GM19372 (cell line): ENCODE data around the gene ATXN2.
"Not testable (repeated sequence)": the region's sequence is repeated elsewhere in the genome, so short reads cannot be mapped to it uniquely, and the experiment has no call there.

ENCODE experiments used
- ATAC-seq: cut with Tn5 transposase; IDR thresholded peaks from one replicate; pipeline ENCODE4 v1.9.1; 2021; ENCODE audit warnings: mild to moderate bottlenecking, low read depth, moderate library complexity; ENCODE audit not compliant: unreplicated experiment

The ATXN2 gene

DNA sequence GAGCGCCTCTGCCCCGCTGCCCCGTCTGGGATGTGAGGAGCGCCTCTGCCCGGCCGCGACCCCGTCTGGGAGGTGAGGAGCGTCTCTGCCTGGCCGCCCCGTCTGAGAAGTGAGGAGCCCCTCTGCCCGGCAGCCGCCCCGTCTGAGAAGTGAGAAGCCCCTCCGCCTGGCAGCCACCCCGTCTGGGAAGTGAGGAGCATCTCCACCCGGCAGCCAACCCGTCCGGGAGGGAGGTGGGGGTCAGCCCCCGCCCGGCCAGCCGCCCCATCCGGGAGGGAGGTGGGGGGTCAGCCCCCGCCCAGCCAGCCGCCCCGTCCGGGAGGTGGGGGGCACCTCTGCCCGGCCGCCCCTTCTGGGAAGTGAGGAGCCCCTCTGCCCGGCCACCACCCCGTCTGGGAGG, 91.9 kb downstream of the ATXN2 start:
- ATAC-seq = not testable (repeated sequence)

DNA sequence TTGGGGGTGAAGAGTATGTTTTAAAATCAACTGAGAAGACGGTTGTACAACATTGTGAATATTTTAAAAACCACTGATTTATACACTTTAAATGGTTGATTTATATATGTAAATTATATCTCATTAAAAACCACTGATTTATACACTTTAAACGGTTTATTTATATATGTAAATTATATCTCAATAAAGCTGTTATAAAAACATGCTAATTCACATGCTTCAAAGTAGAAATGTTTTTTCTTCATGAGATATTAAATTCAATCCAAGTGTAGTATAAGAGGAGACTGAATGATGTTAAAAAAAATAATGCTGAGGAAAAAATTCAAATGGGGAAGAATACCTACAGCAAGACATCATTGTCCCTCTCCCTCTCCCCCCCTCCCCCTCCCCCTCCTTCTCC, 92.9 kb downstream of the ATXN2 start:
- ATAC-seq = no peak

DNA sequence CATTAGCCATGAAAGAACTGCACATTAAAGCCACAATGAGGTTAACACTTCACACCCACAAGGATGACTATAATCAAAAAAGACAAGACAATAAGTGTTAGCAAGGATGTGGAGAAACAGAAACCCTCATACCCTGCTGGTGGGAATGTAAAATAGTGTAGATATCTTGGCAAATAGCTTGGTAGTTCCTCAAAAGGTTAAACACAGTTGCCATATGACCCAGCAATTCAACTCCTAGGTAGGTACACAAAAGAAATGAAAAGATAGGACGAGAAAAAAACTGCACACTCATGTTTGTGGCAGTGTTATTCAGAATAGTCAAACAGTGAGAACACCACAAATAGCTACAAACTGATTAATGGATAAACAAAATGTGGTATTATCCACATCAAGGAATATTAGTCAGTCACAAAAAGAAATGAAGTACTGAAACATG, 93.5 kb downstream of the ATXN2 start:
- no peak for ATAC-seq

DNA sequence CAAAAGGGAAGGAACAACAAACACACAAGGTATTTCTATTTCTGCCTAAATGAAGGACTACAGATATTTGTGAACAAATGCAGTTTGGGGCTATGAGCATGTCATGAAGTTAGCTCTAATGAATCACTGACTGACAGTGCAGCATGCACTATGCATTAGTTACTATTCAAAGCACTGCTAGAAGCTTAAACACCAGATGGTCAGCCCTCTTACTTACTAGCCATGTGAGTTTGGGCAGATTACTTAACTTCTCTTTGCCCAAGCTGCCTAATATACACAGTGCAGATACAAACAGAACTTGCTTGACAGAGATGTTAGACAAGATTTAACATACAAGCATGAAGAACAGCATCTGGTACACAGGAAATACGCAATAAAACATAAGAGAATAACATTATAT, 96.0 kb downstream of the ATXN2 start:
- ATAC-seq = no peak

DNA sequence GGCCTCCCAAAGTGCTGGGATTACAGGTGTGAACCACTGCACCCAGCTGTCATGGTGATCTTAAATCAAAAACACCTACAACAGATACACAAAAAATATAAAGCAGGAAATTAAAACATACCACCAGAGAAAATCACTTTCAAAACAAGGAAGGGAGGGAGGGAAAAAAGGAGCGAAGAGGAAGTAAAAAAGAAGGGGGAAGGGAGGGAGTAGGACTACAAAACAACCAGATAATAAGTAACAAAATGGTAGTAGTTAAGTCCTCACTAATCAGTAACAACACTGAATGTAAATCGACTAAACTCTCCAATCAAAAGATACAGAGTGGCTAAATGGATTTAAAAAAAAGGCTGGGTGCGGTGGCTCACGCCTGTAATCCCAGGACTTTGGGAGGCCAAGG, 104.4 kb downstream of the ATXN2 start:
- no peak for ATAC-seq

DNA sequence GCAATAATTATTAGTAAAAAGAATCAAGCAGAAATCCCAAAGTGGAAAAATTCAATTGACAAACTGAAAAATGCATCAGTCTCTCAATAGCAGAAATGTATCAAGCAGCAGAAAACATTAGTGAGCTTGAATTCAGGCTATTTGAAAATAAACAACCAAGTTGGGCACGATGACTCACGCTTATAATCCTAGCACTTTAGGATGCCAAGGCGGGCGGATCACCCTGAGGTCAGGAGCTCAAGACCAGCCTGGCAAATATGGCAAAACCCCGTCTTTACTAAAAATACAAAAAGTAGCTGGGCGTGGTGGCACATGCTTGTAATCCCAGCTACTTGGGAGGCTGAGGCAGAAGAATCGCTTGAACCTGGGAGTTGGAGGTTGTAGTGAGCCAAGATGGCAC, 106.1 kb downstream of the ATXN2 start:
- not testable (repeated sequence) for ATAC-seq

DNA sequence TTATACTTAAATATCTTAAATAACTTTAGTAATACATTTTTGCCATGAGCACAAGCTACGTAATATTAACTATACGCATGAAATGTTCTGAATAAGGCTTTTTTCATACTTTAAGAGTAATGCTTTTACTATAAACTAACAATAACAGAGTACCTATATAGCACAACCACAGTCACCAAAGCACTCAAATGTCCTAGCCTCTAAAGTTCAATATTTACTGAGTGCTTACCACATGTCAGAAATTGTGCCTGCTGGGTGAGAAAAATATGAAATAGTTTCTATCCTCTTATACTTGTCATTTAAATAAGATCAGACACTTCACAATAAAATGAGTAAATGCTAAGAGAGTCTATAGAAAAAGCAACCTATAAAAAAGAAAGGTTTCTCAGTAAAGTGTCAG, 110.3 kb downstream of the ATXN2 start:
- no peak for ATAC-seq

DNA sequence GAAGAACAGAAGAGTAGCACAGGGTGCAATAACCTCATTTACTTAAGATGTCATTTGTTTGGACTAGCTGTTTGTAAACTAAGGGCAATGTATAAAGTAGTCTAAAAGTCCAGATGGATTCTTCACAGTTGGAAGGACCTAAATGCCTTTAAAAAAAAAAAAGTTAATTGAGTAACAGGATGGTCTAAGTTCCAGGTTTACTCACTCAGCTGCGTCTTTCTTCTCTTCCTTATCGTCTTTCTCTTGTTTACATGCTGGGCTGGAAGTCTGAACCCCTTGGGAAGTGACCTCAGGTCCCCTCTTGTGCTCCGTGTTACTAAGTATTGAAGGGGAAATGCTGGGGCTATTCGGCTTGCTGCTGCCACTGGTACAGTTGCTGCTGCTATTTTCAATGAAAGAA, 110.8 kb downstream of the ATXN2 start:
- ATAC-seq = no peak

DNA sequence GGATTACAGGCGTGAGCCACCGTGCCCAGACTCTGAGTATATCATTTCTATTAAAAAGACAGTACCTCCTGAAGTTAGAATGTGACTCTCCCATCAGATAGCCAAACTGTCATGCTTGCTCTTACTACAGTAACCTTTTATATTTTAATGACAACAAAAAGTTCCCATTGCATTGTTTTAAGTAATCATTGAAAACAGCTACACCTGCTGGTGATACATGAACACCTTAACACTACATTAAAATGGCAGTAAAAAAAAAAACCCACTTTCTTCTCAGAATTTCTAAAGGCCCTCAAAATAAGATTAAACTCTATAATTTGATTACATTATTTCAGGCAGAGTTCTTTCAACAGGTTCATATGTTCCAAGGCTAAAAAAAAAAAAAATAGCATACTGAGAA, 116.7 kb downstream of the ATXN2 start:
- no peak for ATAC-seq

DNA sequence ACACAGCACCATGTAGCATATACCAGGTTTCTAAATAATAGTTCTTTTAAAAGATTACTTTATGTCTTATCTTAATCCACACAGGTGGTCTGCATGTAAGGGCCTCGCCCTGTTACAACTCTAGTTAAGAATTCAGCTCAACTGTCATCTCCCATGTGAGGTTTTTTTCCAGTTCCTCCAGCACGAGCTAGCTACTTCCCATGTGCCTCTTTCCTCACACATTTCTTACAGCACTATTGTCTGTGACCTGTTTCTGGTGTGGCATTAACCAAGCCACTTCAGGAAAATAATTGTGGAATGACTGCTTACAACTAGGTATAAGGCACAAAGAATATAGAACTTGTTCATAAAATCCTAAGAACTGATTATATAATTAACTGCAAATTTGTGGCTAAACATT, 127.9 kb downstream of the ATXN2 start:
- ATAC-seq = no peak

DNA sequence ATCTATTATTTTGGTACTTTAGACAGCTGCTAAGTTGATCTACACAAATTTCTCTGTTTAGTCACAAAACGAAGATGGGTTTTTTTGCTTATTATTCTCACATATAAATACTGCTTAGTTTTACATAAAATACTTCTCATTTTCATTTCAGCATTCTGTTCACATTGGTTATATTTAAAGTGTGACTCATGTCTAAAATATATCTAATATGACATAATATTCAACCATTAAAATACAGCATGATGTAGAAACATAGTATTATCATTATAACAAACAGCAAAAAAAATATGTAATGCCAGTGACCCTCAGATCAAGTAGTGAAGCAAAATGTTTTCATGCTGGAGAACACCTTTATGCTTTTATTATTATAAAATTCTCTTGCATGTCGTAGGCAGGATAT, 129.7 kb downstream of the ATXN2 start:
- no peak for ATAC-seq

DNA sequence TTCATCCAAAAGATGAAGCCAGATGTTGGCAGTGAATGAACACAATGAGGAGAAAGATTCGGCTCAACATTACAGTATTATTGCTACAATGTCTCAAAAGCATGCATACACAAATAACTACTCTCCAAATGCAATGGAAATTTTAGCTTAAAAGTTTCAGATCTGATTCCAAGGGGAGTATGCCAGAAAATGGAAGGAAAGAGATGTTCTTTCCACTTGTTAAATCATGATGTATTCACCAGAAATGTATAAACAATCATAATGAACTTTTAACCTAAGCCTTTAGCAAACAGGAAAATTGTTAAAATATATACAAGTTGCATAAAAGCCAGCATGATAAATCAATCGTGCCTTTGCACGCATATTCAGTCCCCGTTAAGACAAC, 131.3 kb downstream of the ATXN2 start:
- ATAC-seq = no peak

DNA sequence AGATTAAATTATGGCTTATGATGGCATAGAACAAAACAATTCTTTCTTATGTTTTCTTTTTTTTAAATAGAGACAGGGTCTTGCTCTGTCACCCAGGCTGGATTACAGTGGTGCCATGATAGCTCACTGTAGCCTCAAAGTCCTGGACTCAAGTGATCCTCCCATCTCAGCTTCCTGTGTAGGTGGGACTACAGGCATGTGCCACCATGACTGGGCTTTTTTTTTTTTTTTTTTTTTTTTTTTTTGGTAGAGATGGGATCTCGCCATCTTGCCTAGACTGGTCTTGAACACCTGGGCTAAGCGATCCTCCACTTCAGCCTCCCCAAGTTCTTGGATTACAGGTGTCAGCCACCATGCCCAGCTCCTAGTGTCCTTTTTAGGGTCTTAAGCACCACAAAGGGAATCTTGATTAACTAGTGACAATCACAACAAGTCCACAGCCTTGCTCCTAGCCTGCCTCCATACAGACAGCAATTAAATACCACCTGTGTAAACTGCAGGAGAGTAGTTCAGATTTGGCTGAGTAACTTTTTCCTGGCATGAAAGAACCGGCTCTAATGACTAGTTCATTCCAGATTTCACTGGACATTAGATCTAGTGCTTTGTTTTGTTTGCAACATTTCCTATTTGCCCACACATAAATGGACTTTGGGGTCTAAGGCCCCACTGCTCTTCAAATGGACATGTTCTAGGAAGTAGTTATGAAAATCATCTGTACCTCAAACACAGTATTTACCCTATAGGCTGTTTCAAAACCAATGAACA, 131.8 kb downstream of the ATXN2 start:
- ATAC-seq = no peak

DNA sequence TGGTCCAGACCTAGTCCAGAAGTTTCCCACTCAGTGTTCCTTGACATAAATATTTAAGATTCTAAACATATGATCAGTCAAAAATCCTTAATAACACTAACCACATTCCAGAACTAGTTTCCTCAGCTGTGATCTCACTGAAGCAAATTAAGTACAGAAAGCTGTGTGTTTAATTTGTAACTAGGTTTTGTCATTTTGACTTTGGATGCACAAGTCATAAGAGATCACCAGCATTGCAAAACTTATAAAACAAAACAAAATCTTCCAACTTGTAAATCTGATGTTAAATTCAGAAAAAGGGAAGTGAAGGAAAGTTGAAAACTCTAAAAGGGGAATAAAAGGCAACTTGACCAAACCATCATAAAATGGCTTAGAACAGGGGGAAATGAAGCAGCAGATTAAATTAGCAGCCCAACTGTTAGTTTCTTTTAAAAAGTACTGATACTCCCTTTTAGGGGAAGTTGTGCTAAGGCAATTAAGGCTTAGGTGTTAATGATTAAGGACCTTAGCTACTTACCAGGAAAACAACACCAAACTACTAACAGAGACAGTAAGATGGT, 136.8 kb downstream of the ATXN2 start:
- no peak for ATAC-seq

DNA sequence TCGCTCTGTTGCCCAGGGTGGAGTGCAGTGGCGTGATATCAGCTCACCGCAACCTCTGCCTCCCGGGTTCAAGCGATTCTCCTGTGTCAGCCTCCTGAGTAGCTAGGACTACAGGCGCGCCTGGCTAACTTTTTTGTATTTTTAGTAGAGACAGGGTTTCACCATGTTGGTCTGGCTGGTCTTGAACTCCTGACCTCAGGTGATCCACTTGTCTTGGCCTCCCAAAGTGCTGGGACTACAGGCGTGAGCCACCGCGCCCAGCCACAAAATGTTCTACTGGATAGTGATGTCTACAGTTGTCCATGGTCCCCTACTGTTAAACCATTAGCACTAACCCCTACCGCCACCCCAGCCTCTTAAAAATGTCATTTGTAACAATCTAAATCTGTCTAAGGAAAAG, 139.0 kb downstream of the ATXN2 start:
- not testable (repeated sequence) for ATAC-seq

DNA sequence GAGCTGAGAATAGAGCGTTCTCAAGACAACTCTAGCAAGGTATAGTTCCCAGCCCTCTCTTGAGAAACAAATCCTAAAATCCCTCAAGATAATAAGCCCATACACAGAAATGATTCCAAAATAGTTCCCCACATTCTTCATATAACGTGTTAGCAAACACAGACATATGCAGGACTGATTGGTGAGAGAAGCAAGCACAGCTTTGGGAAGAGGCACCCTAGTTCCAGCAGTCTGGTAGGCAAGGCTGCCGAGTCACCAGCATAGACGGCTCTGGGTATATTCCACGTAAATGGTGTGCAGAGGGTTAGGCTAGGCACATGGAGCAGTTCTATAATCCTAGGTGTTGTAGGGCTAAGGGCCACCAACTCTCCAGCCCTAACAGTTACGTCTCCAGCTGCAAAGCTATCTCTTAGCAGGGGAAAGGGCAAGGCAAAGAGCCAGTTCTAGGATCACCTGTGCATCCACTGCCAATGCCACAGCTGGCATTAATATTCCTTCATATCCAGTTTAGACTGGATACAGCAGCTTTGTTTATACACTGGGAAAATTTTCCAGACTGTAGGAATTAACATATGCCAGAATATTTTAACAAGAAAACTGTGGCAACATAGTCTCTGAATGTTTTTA, 140.5 kb downstream of the ATXN2 start:
- no peak for ATAC-seq

DNA sequence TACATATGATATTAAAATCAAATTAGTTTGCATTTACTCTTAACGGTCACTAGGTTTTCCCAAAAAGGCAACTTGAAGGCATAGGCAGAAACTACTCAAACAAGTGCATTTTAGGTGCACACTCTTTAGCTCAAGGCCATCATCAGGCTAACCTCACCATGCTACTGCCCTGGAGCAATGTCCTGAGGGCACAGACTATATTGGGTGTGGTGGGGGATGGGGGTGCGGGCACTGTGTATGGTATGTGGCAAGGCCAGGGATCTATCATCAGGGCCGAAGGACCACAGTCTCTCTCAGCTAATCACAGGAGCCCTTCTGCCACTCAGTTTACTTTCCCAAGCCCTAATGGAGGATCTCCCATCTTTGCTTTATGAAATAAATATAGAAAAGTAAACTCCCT, 141.5 kb downstream of the ATXN2 start:
- ATAC-seq = no peak

DNA sequence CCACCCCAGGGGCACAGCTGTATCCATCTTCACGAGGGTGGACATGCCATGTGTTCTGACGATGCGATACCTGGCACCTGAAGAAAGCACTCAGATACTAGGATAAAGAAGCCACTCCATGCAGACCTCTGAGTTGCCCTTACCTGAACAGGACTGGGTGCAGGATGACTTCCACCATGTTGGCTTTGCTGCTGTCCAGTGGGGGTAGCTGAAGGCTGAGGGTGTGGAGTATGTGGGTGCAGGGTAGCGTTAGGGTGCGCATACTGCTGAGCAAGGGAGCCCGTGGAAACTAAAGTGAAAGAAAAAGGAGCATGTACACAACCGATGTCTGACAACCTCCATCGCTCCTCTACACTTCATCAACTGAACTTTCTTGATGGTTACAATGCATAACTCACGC, 142.0 kb downstream of the ATXN2 start:
- ATAC-seq = no peak

DNA sequence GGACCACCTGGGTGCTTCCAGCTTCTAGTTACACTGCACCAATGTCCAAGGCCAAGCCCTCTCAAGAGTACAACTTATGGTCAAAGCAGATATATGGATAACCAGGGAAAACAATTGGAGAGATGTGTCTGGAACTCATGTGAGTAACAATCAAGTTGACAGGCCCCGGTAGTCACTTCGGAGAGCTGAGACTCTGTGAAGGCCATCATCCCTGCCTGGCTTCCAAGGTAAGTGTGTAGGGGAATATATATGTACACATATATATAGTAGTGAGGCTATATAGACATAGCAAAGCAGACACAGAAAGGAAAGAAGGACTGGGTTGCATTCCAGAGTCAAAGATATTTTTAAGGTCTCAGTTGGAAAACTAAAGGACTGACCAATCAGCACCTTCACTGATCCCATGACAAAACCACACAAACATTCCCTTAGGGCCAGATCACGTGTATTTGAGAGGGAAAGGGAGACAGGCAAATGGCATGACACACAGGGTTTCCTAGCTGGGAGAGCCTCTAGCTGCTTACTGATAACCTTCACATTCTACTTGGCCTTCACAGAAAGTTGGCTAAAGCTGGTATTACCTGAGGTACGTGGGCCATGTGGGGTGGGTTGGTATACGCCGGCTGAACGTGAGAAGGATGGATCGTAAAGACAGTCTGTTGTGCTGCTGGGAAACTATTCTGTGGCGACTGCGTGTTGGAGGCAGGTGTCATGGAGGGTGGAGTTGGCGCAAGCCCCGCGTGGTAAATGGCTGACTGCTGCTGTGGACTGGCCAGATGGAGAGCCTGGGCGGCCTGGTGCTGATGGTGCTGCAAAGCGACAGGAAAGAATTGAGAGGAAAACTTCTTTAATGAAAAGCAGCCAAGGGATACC, 143.4 kb downstream of the ATXN2 start:
- no peak for ATAC-seq

DNA sequence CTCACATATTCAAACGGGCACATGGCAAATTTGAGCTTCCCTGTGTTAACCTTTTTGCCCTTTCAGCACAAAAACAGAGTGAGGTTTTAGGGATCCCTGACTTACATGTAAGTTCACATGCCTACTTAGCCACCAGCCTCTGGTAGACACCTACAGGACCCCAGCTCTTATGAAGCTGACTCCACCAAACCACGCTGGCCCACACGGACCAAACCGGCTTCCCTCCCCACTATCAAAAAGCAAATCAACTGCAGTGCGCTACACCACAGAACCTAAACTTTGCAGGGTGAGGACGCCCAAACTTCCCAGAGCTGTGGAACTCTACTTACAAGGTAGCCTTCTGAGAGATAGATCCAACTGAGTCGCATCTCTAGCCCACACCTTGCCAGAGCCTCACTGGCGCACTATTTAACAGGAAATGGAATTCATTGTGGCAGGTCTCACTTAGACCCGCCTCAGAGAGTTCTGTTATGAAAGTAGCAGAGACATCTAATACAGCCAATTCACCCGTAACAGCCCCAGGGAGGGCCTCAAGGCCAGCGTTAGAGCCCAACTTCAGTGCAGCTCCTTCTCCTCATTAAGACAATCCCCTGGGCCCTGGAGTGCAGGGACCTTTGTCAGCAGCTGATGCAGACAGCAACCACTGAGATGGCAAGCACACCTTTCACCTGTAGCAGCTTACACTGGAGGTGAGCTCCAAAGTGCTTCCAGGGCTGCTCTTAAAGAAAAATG, 144.2 kb downstream of the ATXN2 start:
- no peak for ATAC-seq
